B cell (primary cell): ENCODE data around the gene TMBIM4. TPM values are rescaled to one million over a fixed set of nuclear protein-coding genes. Genes with fewer than 3 reads are reported as not detected.
"Not testable (repeated sequence)": the region's sequence is repeated elsewhere in the genome, so short reads cannot be mapped to it uniquely, and the experiment has no call there.

Experiments
- ATAC-seq: fragments of 200-7000 bp; cut with Tn5 transposase; one replicate; pipeline ENCODE4 v1.10.0; 2021; ENCODE audit warnings: low read depth, mild to moderate bottlenecking, moderate number of reproducible peaks, moderate library complexity
- CTCF ChIA-PET: fragments of 350-600 bp; sonication (Branson Sonifier 250); formaldehyde crosslinking; loops from one replicate; lab custom pipeline; 2021; ENCODE audit warnings: antibody characterized with exemption, inconsistent platforms; lab: Charles Lee
- POLR2A ChIA-PET: fragments of 350-600 bp; sonication (Branson Sonifier 250); formaldehyde crosslinking; loops from one replicate; lab custom pipeline; 2021; ENCODE audit warnings: antibody characterized with exemption; lab: Charles Lee
- DNase-seq: peaks from one replicate; pipeline ENCODE4 v3.0.0; 2013
- H2AFZ ChIP-seq: 2 replicates; pipeline ENCODE4 v1.6.1; 2012; ENCODE audit warnings: mild to moderate bottlenecking, low read depth, low read length; ENCODE audit not compliant: insufficient read depth, poor library complexity, severe bottlenecking
- H3K27ac ChIP-seq, 2 donors: 1 replicate in 1 of 2; 2 replicates in 1 of 2; pipeline ENCODE4 v1.5.1; 2012 to 2013; ENCODE audit warnings: low read length in 2 of 2, mild to moderate bottlenecking in 2 of 2, moderate library complexity in 1 of 2
- H3K27me3 ChIP-seq, 4 experiments: fragments of 200-600 bp in 1 of 4; sonication (generic) in 1 of 4; replicated peaks in 1 of 4; 1 replicate in 2 of 4; 2 replicates in 2 of 4; pipeline versions ENCODE4 v1.6.1 to v1.7.0; 2013 to 2016; ENCODE audit warnings: low read length in 3 of 4, mild to moderate bottlenecking in 2 of 4, mixed read lengths in 1 of 4, moderate library complexity in 1 of 4; ENCODE audit not compliant: insufficient read depth in 4 of 4, control insufficient read depth in 3 of 4; ENCODE audit errors: control extremely low read depth in 1 of 4
- H3K36me3 ChIP-seq, 2 experiments: replicated peaks in 1 of 2; 1 replicate in 1 of 2; 2 replicates in 1 of 2; pipeline versions ENCODE4 v1.6.1 to v1.7.1; 2013; ENCODE audit warnings: low read length in 1 of 2; ENCODE audit not compliant: insufficient read depth in 2 of 2, control insufficient read depth in 1 of 2; ENCODE audit errors: control extremely low read depth in 1 of 2, extremely low read depth in 1 of 2
- H3K4me1 ChIP-seq, 2 donors: fragments of 200-600 bp in 1 of 2; sonication (generic) in 1 of 2; 1 replicate in 1 of 2; 2 replicates in 1 of 2; pipeline versions ENCODE4 v1.5.1 to v1.6.1; 2013 to 2017; ENCODE audit warnings: low read length in 2 of 2; ENCODE audit not compliant: control insufficient read depth in 2 of 2, insufficient read depth in 2 of 2
- H3K4me2 ChIP-seq: replicated peaks from 2 replicates; pipeline ENCODE3; 2012; ENCODE audit warnings: mild to moderate bottlenecking, low read depth, low read length; ENCODE audit not compliant: poor library complexity, severe bottlenecking
- H3K4me3 ChIP-seq, 5 experiments: fragments of 200-600 bp in 1 of 5; sonication (generic) in 1 of 5; 1 replicate in 3 of 5; 2 replicates in 2 of 5; pipeline versions ENCODE4 v1.5.1 to v1.7.0; 2011 to 2016; ENCODE audit warnings: low read length in 4 of 5, mild to moderate bottlenecking in 4 of 5, low read depth in 2 of 5, control low read depth in 1 of 5, moderate library complexity in 1 of 5; ENCODE audit not compliant: insufficient read depth in 1 of 5; ENCODE audit errors: control extremely low read depth in 1 of 5, extremely low read depth in 1 of 5
- H3K79me2 ChIP-seq: fragments of 200-600 bp; sonication (generic); one replicate; pipeline ENCODE4 v1.6.0; 2016; ENCODE audit warnings: low read length; ENCODE audit not compliant: control insufficient read depth, insufficient read depth
- H3K9ac ChIP-seq: fragments of 200-600 bp; sonication (generic); 2 replicates; pipeline ENCODE4 v1.6.1; 2017; ENCODE audit warnings: mild to moderate bottlenecking, low read length, moderate library complexity
- H3K9me3 ChIP-seq, 3 donors: one replicate each; pipeline versions ENCODE4 v1.6.1 to v1.7.1; 2013; ENCODE audit warnings: low read length in 2 of 3; ENCODE audit not compliant: control insufficient read depth in 2 of 3, insufficient read depth in 1 of 3; ENCODE audit errors: control extremely low read depth in 1 of 3
- H4K20me1 ChIP-seq: 2 replicates; pipeline ENCODE4 v1.6.0; 2012; ENCODE audit warnings: mild to moderate bottlenecking, low read length; ENCODE audit not compliant: insufficient read depth, control insufficient read depth, poor library complexity, severe bottlenecking
- H3K27ac Mint-ChIP-seq: one replicate; pipeline ENCODE4 v1.8.0; 2021; ENCODE audit warnings: mixed read lengths
- H3K27me3 Mint-ChIP-seq: one replicate; pipeline ENCODE4 v1.8.0; 2021; ENCODE audit warnings: mixed read lengths
- H3K4me1 Mint-ChIP-seq: one replicate; pipeline ENCODE4 v1.8.0; 2021; ENCODE audit warnings: mixed read lengths
- H3K4me3 Mint-ChIP-seq: one replicate; pipeline ENCODE4 v1.8.0; 2021; ENCODE audit warnings: mixed read lengths
- H3K9me3 Mint-ChIP-seq: one replicate; pipeline ENCODE4 v1.8.0; 2022; ENCODE audit warnings: mixed read lengths; ENCODE audit not compliant: insufficient read depth
- EZH2 ChIP-seq: IDR thresholded peaks from 2 replicates; pipeline ENCODE4 v1.6.1; 2012; ENCODE audit warnings: borderline replicate concordance, low read depth, mild to moderate bottlenecking, moderate library complexity, low read length; ENCODE audit not compliant: insufficient read depth, poor library complexity, severe bottlenecking
- WGBS: methylation state at CpG from one replicate; pipeline ENCODE4 v1.1.5; 2013; ENCODE audit warnings: missing lambda C conversion rate; ENCODE audit not compliant: insufficient coverage; 5-methylcytosine and 5-hydroxymethylcytosine counted together
- intact Hi-C: fragments of 100-400 bp; cut with micrococcal nuclease; formaldehyde crosslinking; loops from one replicate; pipeline ENCODE4 v1.10.0; 2022
- polyA plus RNA-seq: library from polyadenylated mRNA; depleted of rRNA; stranded (reverse); fragments of >200 nt; gene quantifications from 2 replicates; pipeline ENCODE4 v1.2.3, GENCODE V29; 2012
- total RNA-seq, 2 donors: library from RNA; stranded (reverse); fragments of 120-200 nt in 1 of 2; gene quantifications; 1 replicate in 1 of 2; 2 replicates in 1 of 2; pipeline versions ENCODE4 v1.2.3 to v1.2.4, GENCODE V29; 2013 to 2022
- TF ChIP-seq, protein P1 (sequence below): fragments of 200-600 bp; IDR thresholded peaks from one replicate; pipeline ENCODE4 v1.8.0; 2022; ENCODE audit warnings: antibody characterized with exemption, mild to moderate bottlenecking

The TMBIM4 gene
- total and polyA plus RNA-seq, 2 donors (not counting 1 experiment from before 2014, with no cell fraction given): 85.1 to 88.1 TPM

DNA sequence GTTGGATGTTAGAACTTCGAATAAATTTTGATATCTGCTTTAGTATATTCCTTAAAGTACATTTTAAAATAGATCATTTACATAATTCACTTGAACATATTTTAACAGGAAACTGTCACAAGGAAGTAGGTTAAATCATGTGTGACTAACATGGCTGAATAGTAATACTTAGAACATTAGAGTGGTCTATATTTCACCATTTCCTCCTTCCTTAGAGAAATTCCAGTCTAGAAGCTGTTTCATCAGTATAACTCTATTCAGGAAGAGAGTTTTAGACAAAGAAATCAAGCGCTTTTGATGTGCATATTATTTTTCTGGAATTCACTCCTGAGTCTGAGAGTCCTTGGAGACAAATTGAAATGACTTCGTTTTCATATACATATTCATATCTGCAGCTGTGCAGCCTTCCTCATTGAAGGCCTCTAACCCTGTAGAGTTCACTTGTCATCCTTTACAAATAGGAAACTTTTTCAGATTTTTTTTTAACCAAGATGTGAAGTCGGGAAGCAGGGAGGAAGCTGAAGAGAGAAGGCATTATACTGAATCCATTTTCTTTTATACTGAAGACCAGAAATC, 47.6 kb upstream of the TMBIM4 start:
- Mint-ChIP-seq H3K4me3 (peak overlapping the region; percentile 50), H3K4me1 (peaks cover 27% of the 10 kb centered on the region), H3K27ac (peak overlapping the region; percentile 81), H3K27me3 (no peaks in the 10 kb centered on the region), H3K9me3 (no peaks in the 10 kb centered on the region)
- Histone ChIP-seq H3K36me3 (no peaks in the 10 kb centered on the region), H3K9me3 (peaks cover 0 to 4% (median 0%) of the 10 kb centered on the region in 3 donors), H3K4me1 (peaks cover 13 to 21% of the 10 kb centered on the region in 2 donors), H4K20me1 (no peaks in the 10 kb centered on the region), H3K9ac (no peak overlapping the region), H3K79me2 (no peaks in the 10 kb centered on the region), H2AFZ (no peak overlapping the region), H3K4me3 (no peak overlapping the region), H3K27me3 (no peaks in the 10 kb centered on the region), H3K27ac (peak overlapping the region; percentile 55 to 61), H3K4me2 (peak overlapping the region; percentile 52)
- POLR2A ChIA-PET: interaction anchor here (0.6 kb wide), 1 partner anchor 10 kb away, joined by 4 read pairs; no protein-coding TSS in a partner anchor
- TF ChIP-seq, protein P1, sequence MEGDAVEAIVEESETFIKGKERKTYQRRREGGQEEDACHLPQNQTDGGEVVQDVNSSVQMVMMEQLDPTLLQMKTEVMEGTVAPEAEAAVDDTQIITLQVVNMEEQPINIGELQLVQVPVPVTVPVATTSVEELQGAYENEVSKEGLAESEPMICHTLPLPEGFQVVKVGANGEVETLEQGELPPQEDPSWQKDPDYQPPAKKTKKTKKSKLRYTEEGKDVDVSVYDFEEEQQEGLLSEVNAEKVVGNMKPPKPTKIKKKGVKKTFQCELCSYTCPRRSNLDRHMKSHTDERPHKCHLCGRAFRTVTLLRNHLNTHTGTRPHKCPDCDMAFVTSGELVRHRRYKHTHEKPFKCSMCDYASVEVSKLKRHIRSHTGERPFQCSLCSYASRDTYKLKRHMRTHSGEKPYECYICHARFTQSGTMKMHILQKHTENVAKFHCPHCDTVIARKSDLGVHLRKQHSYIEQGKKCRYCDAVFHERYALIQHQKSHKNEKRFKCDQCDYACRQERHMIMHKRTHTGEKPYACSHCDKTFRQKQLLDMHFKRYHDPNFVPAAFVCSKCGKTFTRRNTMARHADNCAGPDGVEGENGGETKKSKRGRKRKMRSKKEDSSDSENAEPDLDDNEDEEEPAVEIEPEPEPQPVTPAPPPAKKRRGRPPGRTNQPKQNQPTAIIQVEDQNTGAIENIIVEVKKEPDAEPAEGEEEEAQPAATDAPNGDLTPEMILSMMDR: no peak
- TF ChIP-seq EZH2: no peak
- intact Hi-C loops: loop anchor here (2.0 kb wide), 1 partner anchor 15 kb away; no protein-coding TSS in a partner anchor
- peak; percentile 43 for ATAC-seq
- no CpG with 5 or more reads among the region's 4 CpGs for WGBS
- CTCF ChIA-PET: interaction anchor here (1.1 kb wide), 1 partner anchor 476 kb away, joined by 3 read pairs; no protein-coding TSS in a partner anchor
- peak; percentile 31 for DNase-seq

DNA sequence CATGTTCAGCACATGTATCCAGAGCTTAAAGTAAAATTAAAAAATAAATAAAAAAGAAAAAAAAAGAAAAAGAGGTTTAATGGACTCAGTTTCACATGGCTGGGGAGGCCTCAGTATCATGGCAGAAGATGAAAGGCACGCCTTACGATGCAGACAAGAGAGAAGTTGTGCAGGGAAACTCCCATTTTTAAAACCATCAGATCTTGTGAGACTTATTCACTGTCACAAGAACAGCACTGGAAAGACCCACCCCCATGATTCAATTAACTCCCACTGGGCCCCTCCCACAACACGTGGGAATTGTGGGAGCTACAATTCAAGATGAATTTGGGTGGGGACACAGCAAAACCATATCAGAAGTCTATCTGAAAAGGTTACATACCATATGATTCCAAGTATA, 43.2 kb upstream of the TMBIM4 start:
- H3K79me2 ChIP-seq, H3K9ac ChIP-seq, H3K27ac Mint-ChIP-seq, H3K27me3 ChIP-seq, H3K36me3 ChIP-seq, POLR2A ChIA-PET, intact Hi-C loops, H3K27ac ChIP-seq, ATAC-seq, H3K4me3 Mint-ChIP-seq, H2AFZ ChIP-seq, H4K20me1 ChIP-seq, H3K27me3 Mint-ChIP-seq, DNase-seq, H3K4me3 ChIP-seq, H3K9me3 ChIP-seq, H3K9me3 Mint-ChIP-seq, H3K4me2 ChIP-seq: not testable (repeated sequence)
- H3K4me1 ChIP-seq: peaks cover 18 to 27% of the 10 kb centered on the region in 2 donors
- H3K4me1 Mint-ChIP-seq: peaks cover 32% of the 10 kb centered on the region
- CTCF ChIA-PET: interaction anchor here (0.7 kb wide), 1 partner anchor 460 kb away, joined by 3 read pairs; no protein-coding TSS in a partner anchor
- no CpG with 5 or more reads among the region's 3 CpGs for WGBS

DNA sequence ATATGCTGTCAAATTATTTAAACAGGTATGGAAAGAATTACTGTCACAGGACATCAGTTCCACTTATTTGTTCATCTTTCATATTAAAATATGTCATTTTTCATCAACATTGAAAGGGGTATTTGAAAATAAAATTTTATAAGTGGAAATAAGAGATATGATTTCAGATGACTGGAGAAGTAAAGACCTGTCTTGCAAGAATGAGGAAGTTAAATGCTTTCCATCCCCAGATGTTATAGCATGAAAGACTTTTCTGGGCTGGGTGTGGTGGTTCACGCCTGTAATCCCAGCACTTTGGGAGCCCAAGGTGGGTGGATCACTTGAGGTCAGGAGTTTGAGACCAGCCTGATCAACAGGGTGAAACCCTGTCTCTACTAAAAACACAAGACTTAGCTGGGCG, 41.8 kb upstream of the TMBIM4 start:
- H3K4me1 ChIP-seq: peaks cover 5 to 13% of the 10 kb centered on the region in 2 donors
- DNase-seq, H3K36me3 ChIP-seq, H3K4me3 ChIP-seq, H3K9ac ChIP-seq, H3K27me3 Mint-ChIP-seq, H3K27ac Mint-ChIP-seq, intact Hi-C loops, POLR2A ChIA-PET, H4K20me1 ChIP-seq, H3K79me2 ChIP-seq, H3K9me3 ChIP-seq, H3K27ac ChIP-seq, H2AFZ ChIP-seq, H3K4me2 ChIP-seq, H3K9me3 Mint-ChIP-seq, H3K4me3 Mint-ChIP-seq, ATAC-seq, H3K27me3 ChIP-seq: not testable (repeated sequence)
- CTCF ChIA-PET: interaction anchor here (1.0 kb wide), 1 partner anchor 14 kb away, joined by 3 read pairs; no protein-coding TSS in a partner anchor
- H3K4me1 Mint-ChIP-seq: peaks cover 18% of the 10 kb centered on the region
- no CpG with 5 or more reads among the region's 2 CpGs for whole genome bisulfite sequencing
